GM12865 (cell line): Measurements from ENCODE around the gene ADGRB3.

Experiments used
- DNase-seq: peaks from one replicate; pipeline ENCODE4 v3.0.0; 2010; ENCODE audit warnings: low read depth
- H3K4me3 ChIP-seq: 2 replicates; pipeline ENCODE4 v1.5.1; 2011; ENCODE audit warnings: mild to moderate bottlenecking, low read depth, low read length, control low read depth
- CTCF ChIP-seq: IDR thresholded peaks from 2 replicates; pipeline ENCODE4 v1.5.1; 2011; ENCODE audit warnings: low read length, control low read depth, low read depth, inconsistent platforms; ENCODE audit not compliant: insufficient read depth; ENCODE audit errors: missing control alignments

Gene ADGRB3

GRCh38 chr6:69129046-69129445 is 494.0 kb downstream of the ADGRB3 start:
- no peak overlapping the region for H3K4me3 ChIP-seq
- no peak for TF ChIP-seq CTCF
- DNase-seq: no peak

- no peak for TF ChIP-seq CTCF
- H3K4me3 ChIP-seq: no peak overlapping the region
- DNase-seq: no peak
These were observed 500.8 kb downstream of the ADGRB3 start for GRCh38 chr6:69135927-69136326.

GRCh38 chr6:69138148-69138547 is 503.1 kb downstream of the ADGRB3 start:
- TF ChIP-seq CTCF: no peak
- no peak for DNase-seq
- H3K4me3 ChIP-seq: no peak overlapping the region

GRCh38 chr6:69138893-69139494 is 503.9 kb downstream of the ADGRB3 start:
- DNase-seq: no peak
- TF ChIP-seq CTCF: no peak
- H3K4me3 ChIP-seq: no peak overlapping the region

GRCh38 chr6:69145062-69145461 is 510.0 kb downstream of the ADGRB3 start:
- DNase-seq: no peak
- TF ChIP-seq CTCF: no peak
- H3K4me3 ChIP-seq: no peak overlapping the region

- TF ChIP-seq CTCF: no peak
- no peak for DNase-seq
- no peak overlapping the region for H3K4me3 ChIP-seq
These were observed 511.3 kb downstream of the ADGRB3 start for GRCh38 chr6:69146385-69146784.

- no peak overlapping the region for H3K4me3 ChIP-seq
- no peak for DNase-seq
- TF ChIP-seq CTCF: no peak
These were observed 520.4 kb downstream of the ADGRB3 start for GRCh38 chr6:69155467-69155866.
